GM13977 (cell line): ENCODE results near the gene FOCAD.

Experiments
- DNase-seq: peaks from one replicate; pipeline ENCODE4 v3.0.0; 2012; ENCODE audit warnings: low spot score
- in situ Hi-C: fragments of 300-500 bp; cut with MboI; formaldehyde crosslinking; loops from one replicate; pipeline ENCODE4 v1.12.0; 2022; ENCODE audit warnings: low sequenced_read_pairs, low pct_unique_long_range_greater_than_20kb, mixed read lengths, inconsistent platforms; ENCODE audit not compliant: unreplicated experiment
- TF ChIP-seq, protein P1 (sequence below): IDR thresholded peaks from 2 replicates; pipeline ENCODE4 v1.5.1; 2012; ENCODE audit warnings: mild to moderate bottlenecking, control low read depth; ENCODE audit not compliant: insufficient read depth; ENCODE audit errors: extremely low read depth, missing control alignments

FOCAD gene

DNA sequence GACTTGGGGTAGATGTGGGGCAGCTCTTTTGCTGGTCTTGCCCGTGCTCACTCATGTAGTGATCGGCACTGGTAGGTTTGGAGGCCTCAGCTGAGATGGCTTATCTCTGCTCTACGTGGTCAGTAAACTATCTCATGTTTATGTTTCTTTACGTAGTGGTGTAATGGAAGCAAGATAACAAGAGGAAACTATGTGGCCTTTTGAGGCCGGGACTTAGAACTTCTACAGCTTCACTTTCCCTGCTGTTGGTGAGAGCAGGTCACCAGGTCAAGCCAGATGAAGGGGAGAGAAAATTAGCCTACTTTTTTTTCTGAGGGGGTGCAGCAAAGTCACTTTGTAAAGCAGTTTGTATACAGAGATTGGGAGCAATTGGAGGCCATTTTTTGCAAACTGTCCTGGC is 8.5 kb downstream of the FOCAD start:
- in situ Hi-C loops: no loop called here
- TF ChIP-seq, protein P1, sequence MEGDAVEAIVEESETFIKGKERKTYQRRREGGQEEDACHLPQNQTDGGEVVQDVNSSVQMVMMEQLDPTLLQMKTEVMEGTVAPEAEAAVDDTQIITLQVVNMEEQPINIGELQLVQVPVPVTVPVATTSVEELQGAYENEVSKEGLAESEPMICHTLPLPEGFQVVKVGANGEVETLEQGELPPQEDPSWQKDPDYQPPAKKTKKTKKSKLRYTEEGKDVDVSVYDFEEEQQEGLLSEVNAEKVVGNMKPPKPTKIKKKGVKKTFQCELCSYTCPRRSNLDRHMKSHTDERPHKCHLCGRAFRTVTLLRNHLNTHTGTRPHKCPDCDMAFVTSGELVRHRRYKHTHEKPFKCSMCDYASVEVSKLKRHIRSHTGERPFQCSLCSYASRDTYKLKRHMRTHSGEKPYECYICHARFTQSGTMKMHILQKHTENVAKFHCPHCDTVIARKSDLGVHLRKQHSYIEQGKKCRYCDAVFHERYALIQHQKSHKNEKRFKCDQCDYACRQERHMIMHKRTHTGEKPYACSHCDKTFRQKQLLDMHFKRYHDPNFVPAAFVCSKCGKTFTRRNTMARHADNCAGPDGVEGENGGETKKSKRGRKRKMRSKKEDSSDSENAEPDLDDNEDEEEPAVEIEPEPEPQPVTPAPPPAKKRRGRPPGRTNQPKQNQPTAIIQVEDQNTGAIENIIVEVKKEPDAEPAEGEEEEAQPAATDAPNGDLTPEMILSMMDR: no peak
- DNase-seq: no peak

- TF ChIP-seq, protein P1: no peak
- DNase-seq: no peak
- in situ Hi-C loops: no loop called here
Observed at GRCh38 chr9:20693068-20693467, 9.0 kb downstream of the FOCAD start.

DNA sequence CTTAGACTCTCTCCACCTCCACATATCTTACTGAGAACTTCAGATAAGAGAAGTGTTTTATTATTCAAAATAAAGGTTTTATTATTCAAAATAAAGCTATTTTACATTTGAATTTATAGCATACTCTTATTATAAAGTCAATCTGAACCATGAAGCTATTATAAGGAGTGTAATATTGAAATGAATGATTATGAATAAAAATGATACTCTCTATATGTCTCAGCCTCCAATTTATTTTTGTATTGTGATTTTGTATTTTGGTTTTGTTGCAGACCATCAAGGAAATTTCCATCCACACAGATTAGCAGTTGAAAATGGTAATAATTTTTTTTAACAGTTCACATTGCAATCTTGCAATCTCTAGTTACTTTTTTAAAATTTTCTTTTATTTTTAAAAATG is 10.2 kb downstream of the FOCAD start:
- TF ChIP-seq, protein P1: no peak
- in situ Hi-C loops: no loop called here
- DNase-seq: no peak

GRCh38 chr9:20697021-20697719 is 13.1 kb downstream of the FOCAD start:
- TF ChIP-seq, protein P1: no peak
- in situ Hi-C loops: no loop called here
- DNase-seq: no peak

GRCh38 chr9:20698782-20699181 is 14.7 kb downstream of the FOCAD start:
- TF ChIP-seq, protein P1: no peak
- no peak for DNase-seq
- in situ Hi-C loops: no loop called here

DNA sequence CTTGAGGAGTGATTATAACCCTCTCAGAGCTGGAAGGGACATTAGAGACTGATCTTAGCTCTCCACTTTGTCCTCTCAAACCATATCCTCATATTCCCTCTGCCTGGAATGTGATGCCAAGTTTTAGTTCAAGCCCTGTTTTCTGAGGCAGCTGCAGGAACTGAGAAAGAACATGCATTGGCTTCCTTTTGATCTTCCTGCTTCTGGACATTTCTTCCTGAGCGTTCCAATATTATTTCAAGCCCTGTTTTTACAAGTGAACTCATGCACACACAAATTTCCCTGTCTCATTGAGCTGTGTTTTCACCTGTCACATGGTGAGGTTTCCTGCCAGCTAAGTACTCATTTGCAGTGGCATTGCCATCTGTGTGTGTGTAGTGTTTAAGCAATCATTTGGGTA is 17.0 kb downstream of the FOCAD start:
- in situ Hi-C loops: no loop called here
- TF ChIP-seq, protein P1: no peak
- no peak for DNase-seq
